Inflammatory macrophage treated with lipopolysaccharide for 4 hours (primary cell): ENCODE results near the gene ALG1.
"Not testable (repeated sequence)": the region's sequence is repeated elsewhere in the genome, so short reads cannot be mapped to it uniquely, and the experiment has no call there.

Experiments
- DNase-seq: peaks from one replicate; pipeline ENCODE4 v3.0.0-alpha.2; 2020

The ALG1 gene

DNA sequence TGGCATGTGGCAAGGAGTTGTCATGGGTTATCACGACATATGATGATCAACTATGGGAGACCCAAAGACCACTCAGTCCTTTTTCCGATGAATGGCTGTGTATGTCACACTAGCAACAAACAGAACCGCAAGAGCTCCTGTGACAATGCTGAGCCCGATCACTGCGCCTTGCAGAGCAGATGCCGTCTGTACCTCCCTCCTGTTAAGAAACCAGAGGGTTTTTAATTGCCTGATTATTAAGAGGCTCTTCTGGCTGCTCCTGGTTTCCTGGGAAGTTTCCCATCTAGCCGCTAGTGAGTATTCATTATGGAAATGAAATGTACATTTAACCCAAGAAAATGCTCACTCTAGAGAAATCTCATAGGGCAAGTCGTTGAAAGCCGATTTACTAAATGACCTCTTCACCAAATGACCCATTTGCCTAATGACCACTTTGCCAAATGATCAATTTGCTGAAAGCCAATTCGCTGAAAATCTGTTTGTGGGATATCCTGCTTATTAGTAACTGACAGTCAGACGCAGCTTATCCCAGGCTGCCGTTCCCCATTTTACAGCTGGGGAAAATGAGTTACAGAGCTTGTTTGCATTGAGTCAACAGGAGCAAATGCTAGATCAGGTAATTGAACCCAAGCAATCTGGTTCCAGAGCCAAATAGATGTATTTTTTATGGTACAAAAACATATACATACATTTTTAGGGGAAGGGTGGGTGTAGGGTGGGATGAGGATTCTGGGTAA is 31.8 kb downstream of the ALG1 start:
- DNase-seq, result not testable (repeated sequence)

- DNase-seq, result not testable (repeated sequence)
Measured at GRCh38 chr16:5105039-5105438, 33.4 kb downstream of the ALG1 start.

DNA sequence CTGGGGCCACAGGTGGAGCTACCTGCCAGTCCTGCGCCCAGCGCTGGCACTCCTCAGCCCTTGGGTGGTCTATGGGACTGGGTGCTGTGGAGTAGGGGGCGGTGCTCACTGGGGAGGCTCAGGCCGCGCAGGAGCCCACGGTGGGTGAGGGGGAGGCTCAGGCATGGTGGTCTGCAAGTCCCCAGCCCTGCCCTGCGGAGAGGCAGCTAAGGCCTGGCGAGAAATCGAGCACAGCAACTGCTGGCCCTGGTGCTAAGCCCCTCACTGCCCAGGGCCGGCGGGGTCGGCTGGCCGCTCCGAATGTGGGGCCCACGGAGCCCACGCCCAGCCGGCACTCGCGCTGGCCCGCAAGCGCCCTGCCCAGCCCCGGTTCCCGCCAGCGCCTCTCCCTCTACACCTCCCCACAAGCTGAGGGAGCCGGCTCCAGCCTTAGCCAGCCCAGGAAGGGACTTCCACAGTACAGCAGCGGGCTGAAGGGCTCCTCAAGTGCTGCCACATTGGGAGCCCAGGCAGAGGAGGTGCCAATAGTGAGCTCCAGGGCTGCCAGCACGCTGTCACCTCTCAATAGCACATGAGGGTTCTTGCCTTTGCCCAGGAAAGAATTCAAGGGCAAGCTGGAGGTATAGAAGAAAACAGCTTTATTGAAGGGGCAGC is 37.0 kb downstream of the ALG1 start:
- DNase-seq, result no peak

GRCh38 chr16:5110933-5111332 is 39.3 kb downstream of the ALG1 start:
- not testable (repeated sequence) for DNase-seq

- not testable (repeated sequence) for DNase-seq
Measured at GRCh38 chr16:5116780-5117295, 45.2 kb downstream of the ALG1 start.

GRCh38 chr16:5117300-5118087 is 45.9 kb downstream of the ALG1 start:
- not testable (repeated sequence) for DNase-seq

- not testable (repeated sequence) for DNase-seq
Measured at GRCh38 chr16:5131467-5132004, 59.9 kb downstream of the ALG1 start.

- DNase-seq, result not testable (repeated sequence)
Measured at GRCh38 chr16:5132915-5133600, 61.4 kb downstream of the ALG1 start.

DNA sequence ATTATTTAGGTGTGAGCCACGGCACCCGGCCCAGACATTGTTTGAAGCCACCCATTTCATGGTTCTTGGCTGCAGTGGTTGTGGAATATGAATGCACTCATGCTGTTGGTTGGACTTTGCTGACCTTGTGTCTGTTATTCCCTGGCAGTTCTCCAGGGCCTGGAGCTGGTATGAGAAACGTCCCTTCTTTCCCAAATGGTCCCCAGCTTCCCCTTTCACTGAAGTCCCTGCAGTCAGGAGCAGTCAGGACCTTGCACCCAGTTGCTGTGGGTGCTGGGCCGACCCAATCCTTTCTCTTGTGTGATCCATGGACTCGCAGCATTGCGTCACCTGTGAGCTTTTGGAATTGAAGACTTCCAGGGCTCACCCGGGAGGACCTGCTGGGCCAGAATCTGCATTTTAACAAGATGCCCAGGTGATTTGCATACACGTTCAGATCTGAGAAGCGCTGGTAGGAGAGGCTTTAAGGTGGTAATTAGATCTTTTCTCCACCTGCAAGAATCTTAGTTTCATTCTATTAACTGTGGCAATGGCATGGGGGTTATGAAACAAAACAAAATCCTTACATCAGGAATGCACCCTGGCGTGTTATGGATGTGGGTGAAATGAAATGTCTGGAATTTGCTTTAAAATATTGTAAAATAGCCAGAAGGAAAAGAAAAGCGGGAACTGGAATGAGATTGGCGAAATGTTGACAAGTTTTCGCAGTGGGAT is 63.3 kb downstream of the ALG1 start:
- DNase-seq, result not testable (repeated sequence)
